Brain microvascular endothelial cell (primary cell): ENCODE measurements around the gene RAN.

Experiments used
- DNase-seq: peaks from one replicate; pipeline ENCODE4 v3.0.0-alpha.2; 2020
- H3K27ac ChIP-seq: fragments of 250-450 bp; sonication (Bioruptor Pico); 2 replicates; pipeline ENCODE4 v1.5.1; 2020; ENCODE audit warnings: mild to moderate bottlenecking, moderate library complexity
- H3K27me3 ChIP-seq: fragments of 250-450 bp; sonication (Bioruptor Pico); replicated peaks from 2 replicates; pipeline ENCODE4 v1.5.1; 2020; ENCODE audit warnings: mild to moderate bottlenecking
- H3K36me3 ChIP-seq: fragments of 250-450 bp; sonication (Bioruptor Pico); replicated peaks from 2 replicates; pipeline ENCODE4 v1.5.1; 2020; ENCODE audit warnings: mild to moderate bottlenecking
- H3K4me3 ChIP-seq: 2 replicates; pipeline ENCODE4 v1.5.1; 2011; ENCODE audit warnings: low read depth, mild to moderate bottlenecking, control low read depth, low read length, moderate library complexity
- in situ Hi-C: cut with HindIII; loops from 2 replicates; pipeline ENCODE4 v1.10.0; 2017; ENCODE audit warnings: low sequenced_read_pairs, low pct_ligation_motif_present
- TF ChIP-seq, protein P1 (sequence below): IDR thresholded peaks from 2 replicates; pipeline ENCODE4 v1.5.1; 2011; ENCODE audit warnings: low read depth, mild to moderate bottlenecking, moderate library complexity, low read length, control low read depth, inconsistent platforms; ENCODE audit errors: missing control alignments

RAN gene

DNA sequence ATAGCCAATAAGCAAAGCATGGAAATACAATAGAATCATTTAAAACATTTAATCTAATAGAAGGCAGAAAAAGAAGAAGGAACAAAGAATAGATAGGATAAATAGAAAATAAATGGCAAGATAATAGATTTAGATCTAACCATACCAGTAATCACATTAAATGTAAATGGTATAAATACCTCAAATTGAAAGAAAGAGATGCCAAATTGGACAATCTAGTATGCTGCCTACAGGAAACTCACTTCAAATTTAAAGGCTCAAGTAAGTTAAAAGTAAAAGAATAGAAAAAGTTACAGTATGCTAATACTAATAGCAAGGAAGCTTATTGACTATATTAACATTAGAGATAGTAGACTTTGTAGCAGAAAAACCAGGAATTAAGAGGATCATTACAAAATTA lies 40.1 kb downstream of the RAN start:
- no peak for DNase-seq
- Histone ChIP-seq H3K4me3 (no peak overlapping the region), H3K27ac (no peak overlapping the region), H3K36me3 (no peaks in the 10 kb centered on the region), H3K27me3 (peaks cover 2% of the 10 kb centered on the region)
- TF ChIP-seq, protein P1, sequence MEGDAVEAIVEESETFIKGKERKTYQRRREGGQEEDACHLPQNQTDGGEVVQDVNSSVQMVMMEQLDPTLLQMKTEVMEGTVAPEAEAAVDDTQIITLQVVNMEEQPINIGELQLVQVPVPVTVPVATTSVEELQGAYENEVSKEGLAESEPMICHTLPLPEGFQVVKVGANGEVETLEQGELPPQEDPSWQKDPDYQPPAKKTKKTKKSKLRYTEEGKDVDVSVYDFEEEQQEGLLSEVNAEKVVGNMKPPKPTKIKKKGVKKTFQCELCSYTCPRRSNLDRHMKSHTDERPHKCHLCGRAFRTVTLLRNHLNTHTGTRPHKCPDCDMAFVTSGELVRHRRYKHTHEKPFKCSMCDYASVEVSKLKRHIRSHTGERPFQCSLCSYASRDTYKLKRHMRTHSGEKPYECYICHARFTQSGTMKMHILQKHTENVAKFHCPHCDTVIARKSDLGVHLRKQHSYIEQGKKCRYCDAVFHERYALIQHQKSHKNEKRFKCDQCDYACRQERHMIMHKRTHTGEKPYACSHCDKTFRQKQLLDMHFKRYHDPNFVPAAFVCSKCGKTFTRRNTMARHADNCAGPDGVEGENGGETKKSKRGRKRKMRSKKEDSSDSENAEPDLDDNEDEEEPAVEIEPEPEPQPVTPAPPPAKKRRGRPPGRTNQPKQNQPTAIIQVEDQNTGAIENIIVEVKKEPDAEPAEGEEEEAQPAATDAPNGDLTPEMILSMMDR: no peak
- in situ Hi-C loops: no loop called here

DNA sequence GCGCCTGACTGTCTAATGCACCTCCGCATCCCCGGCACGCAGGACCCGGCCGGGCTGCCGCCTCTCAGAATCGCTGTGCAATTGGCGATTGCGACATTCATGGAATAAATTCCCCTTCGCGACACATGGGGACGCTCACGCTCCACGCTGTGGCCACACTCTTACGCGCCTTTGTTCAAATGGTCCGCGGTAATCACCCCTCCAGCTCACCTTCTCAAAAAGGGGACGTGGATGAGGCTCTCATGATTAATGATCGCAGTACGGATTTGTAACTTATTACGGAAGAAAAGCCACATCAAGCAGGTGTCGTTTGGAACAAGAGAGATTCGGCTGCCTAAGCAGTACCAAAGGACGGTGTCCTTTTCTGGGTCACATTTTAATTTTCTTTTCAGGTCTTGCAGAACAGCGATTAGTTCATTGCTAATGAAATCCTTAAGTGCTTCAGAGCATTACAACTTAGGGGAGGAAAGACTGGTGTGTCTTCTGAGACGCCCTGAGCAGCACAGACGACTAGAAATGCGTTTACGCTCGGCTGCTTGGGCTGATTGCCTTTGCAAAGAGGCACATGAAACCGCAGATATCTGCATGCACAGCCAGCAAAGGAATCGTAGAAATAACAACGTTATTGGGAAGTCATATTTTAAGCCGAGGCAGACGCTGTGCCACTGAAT lies 44.5 kb downstream of the RAN start:
- DNase-seq: peak; percentile 6
- in situ Hi-C loops: no loop called here
- Histone ChIP-seq H3K36me3 (no peaks in the 10 kb centered on the region), H3K27me3 (peaks cover 2% of the 10 kb centered on the region), H3K27ac (no peak overlapping the region), H3K4me3 (no peak overlapping the region)
- TF ChIP-seq, protein P1: peak; percentile 72

GRCh38 chr12:130917607-130918006 lies 45.7 kb downstream of the RAN start:
- TF ChIP-seq, protein P1: no peak
- Histone ChIP-seq H3K27ac (no peak overlapping the region), H3K4me3 (no peak overlapping the region), H3K36me3 (no peaks in the 10 kb centered on the region), H3K27me3 (peaks cover 2% of the 10 kb centered on the region)
- in situ Hi-C loops: no loop called here
- DNase-seq: no peak

DNA sequence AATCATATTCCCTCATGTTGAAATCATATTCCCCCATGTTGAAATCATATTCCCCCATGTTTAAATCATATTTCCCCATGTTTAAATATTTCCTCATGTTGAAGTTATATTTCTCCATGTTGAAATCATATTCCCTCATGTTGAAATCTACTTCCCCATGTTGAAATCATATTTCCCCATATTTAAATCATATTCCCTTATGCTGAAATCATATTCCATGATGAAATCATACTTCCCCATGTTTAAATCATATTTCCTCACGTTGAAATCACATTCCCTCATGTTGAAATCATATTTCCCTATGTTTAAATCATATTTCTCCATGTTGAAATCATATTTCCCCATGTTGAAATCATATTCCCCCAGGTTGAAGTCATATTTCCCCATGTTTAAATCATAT lies 47.2 kb downstream of the RAN start:
- in situ Hi-C loops: no loop called here
- no peaks in the 10 kb centered on the region for H3K36me3 ChIP-seq
- no peak overlapping the region for H3K27ac ChIP-seq
- TF ChIP-seq, protein P1: no peak
- H3K27me3 ChIP-seq: peaks cover 2% of the 10 kb centered on the region
- DNase-seq: no peak
- H3K4me3 ChIP-seq: no peak overlapping the region

- no peak overlapping the region for H3K4me3 ChIP-seq
- in situ Hi-C loops: no loop called here
- TF ChIP-seq, protein P1: no peak
- H3K27me3 ChIP-seq: peaks cover 2% of the 10 kb centered on the region
- DNase-seq: no peak
- no peak overlapping the region for H3K27ac ChIP-seq
- no peaks in the 10 kb centered on the region for H3K36me3 ChIP-seq
Measured at GRCh38 chr12:130920119-130920703, 48.3 kb downstream of the RAN start.
